Endothelial cell (in vitro differentiated cells): Measurements from ENCODE around the gene SLC35F6. TPM values are rescaled to one million over a fixed set of nuclear protein-coding genes. Genes with fewer than 3 reads are reported as not detected.

Experiments used
- DNase-seq: peaks from one replicate; pipeline ENCODE4 v3.0.0; 2021; ENCODE audit warnings: low spot score
- H3K27ac Mint-ChIP-seq: one replicate; pipeline ENCODE4 v1.8.0; 2021; ENCODE audit warnings: mixed read lengths, inconsistent platforms; ENCODE audit not compliant: unreplicated experiment
- H3K27me3 Mint-ChIP-seq: one replicate; pipeline ENCODE4 v1.8.0; 2021; ENCODE audit warnings: mild to moderate bottlenecking, moderate library complexity, mixed read lengths, inconsistent platforms; ENCODE audit not compliant: unreplicated experiment
- H3K36me3 Mint-ChIP-seq: one replicate; pipeline ENCODE4 v1.8.0; 2021; ENCODE audit warnings: mild to moderate bottlenecking, low read depth, mixed read lengths, inconsistent platforms; ENCODE audit not compliant: unreplicated experiment
- H3K4me1 Mint-ChIP-seq: one replicate; pipeline ENCODE4 v1.8.0; 2021; ENCODE audit warnings: mild to moderate bottlenecking, mixed read lengths, inconsistent platforms; ENCODE audit not compliant: unreplicated experiment
- H3K4me3 Mint-ChIP-seq: one replicate; pipeline ENCODE4 v1.8.0; 2021; ENCODE audit warnings: mild to moderate bottlenecking, mixed read lengths, inconsistent platforms; ENCODE audit not compliant: unreplicated experiment
- H3K9me3 Mint-ChIP-seq: one replicate; pipeline ENCODE4 v1.8.0; 2021; ENCODE audit warnings: mixed read lengths, inconsistent platforms; ENCODE audit not compliant: unreplicated experiment
- CTCF ChIP-seq: fragments of 200-600 bp; sonication (generic); IDR thresholded peaks from one replicate; pipeline ENCODE4 v1.5.0; 2021; ENCODE audit warnings: antibody characterized with exemption; ENCODE audit not compliant: unreplicated experiment
- total RNA-seq: library from RNA; stranded (reverse); fragmentation: NEBNext Ultra II Directional; extraction: Animal tissue kit (Norgen Biotek cat#: 25700); gene quantifications from one replicate; pipeline ENCODE4 v1.2.1, GENCODE V29; 2021; ENCODE audit not compliant: unreplicated experiment

Gene SLC35F6
- total RNA-seq, 1 donor from 2014 or later: 23.8 TPM

GRCh38 chr2:26726228-26726627, 37.9 kb upstream of the SLC35F6 start:
- no peak for DNase-seq
- peaks cover 3% of the 10 kb centered on the region for H3K27me3 Mint-ChIP-seq
- no peak overlapping the region for H3K4me3 Mint-ChIP-seq
- H3K9me3 Mint-ChIP-seq: no peaks in the 10 kb centered on the region
- no peak for TF ChIP-seq CTCF
- peaks cover 2% of the 10 kb centered on the region for H3K4me1 Mint-ChIP-seq
- H3K27ac Mint-ChIP-seq: no peak overlapping the region
- H3K36me3 Mint-ChIP-seq: no peaks in the 10 kb centered on the region

- no peak overlapping the region for H3K4me3 Mint-ChIP-seq
- peaks cover 6% of the 10 kb centered on the region for H3K27me3 Mint-ChIP-seq
Measured at GRCh38 chr2:26727641-26728561, 36.2 kb upstream of the SLC35F6 start.

GRCh38 chr2:26729311-26729710, 34.8 kb upstream of the SLC35F6 start:
- no peak for DNase-seq
- H3K36me3 Mint-ChIP-seq: no peaks in the 10 kb centered on the region
- no peak overlapping the region for H3K27ac Mint-ChIP-seq
- no peak overlapping the region for H3K4me3 Mint-ChIP-seq
- peaks cover 9% of the 10 kb centered on the region for H3K27me3 Mint-ChIP-seq
- TF ChIP-seq CTCF: no peak
- no peaks in the 10 kb centered on the region for H3K9me3 Mint-ChIP-seq
- peaks cover under 1% of the 10 kb centered on the region for H3K4me1 Mint-ChIP-seq

More at GRCh38 chr2:26727641-26728561, 36.2 kb upstream of the SLC35F6 start:
- no peaks in the 10 kb centered on the region for H3K36me3 Mint-ChIP-seq
- no peak for DNase-seq
- no peak overlapping the region for H3K27ac Mint-ChIP-seq
- H3K4me1 Mint-ChIP-seq: peaks cover 2% of the 10 kb centered on the region
- no peak for TF ChIP-seq CTCF
- no peaks in the 10 kb centered on the region for H3K9me3 Mint-ChIP-seq

- no peak for TF ChIP-seq CTCF
- no peak for DNase-seq
- no peak overlapping the region for H3K27ac Mint-ChIP-seq
- no peaks in the 10 kb centered on the region for H3K9me3 Mint-ChIP-seq
- no peak overlapping the region for H3K4me3 Mint-ChIP-seq
- no peaks in the 10 kb centered on the region for H3K36me3 Mint-ChIP-seq
- H3K27me3 Mint-ChIP-seq: peaks cover 9% of the 10 kb centered on the region
- peaks cover 3% of the 10 kb centered on the region for H3K4me1 Mint-ChIP-seq
Measured at GRCh38 chr2:26730549-26731344, 33.3 kb upstream of the SLC35F6 start.
